ENCODE results near the gene TMEM255B.
"Not testable (repeated sequence)": the region's sequence is repeated elsewhere in the genome, so short reads cannot be mapped to it uniquely, and the experiment has no call there.

TMEM255B gene

GRCh38 chr13:113777311-113778260, 18.6 kb downstream of the TMEM255B start:
- no peak overlapping the region for H3K4me3 ChIP-seq (ENCODE audit: low read depth, low read length)
- no peak for DNase-seq (ENCODE audit: low read depth)

- DNase-seq (ENCODE audit: low read depth) = no peak
- H3K4me3 ChIP-seq (ENCODE audit: low read depth, low read length) = no peak overlapping the region
Observed at GRCh38 chr13:113781571-113781970, 22.5 kb downstream of the TMEM255B start.

DNA sequence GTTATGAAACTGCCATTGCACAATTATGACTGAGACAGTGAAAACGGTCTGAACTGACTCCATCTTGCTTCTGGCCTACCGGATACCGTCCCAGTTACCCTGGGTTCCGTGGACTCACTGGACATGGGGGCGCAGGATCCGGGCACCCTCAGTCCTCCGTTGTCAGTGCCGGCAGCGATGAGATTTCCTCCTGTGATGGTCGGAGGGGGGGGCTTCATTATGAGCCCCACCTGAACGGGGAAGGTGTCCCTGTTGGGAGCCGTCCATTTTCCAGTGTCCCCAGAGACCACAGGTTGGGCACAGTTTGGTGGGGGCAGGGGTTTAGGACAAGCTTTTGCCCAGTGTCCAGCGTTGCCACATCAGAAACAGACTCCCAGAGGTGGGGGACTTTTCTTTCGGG, 23.4 kb downstream of the TMEM255B start:
- no peak for DNase-seq (ENCODE audit: low read depth)

GRCh38 chr13:113783200-113783881, 24.3 kb downstream of the TMEM255B start:
- DNase-seq (ENCODE audit: low read depth) = no peak
- no peak overlapping the region for H3K4me3 ChIP-seq (ENCODE audit: low read depth, low read length)

More for the DNA sequence above, 23.4 kb downstream of the TMEM255B start:
- H3K4me3 ChIP-seq (ENCODE audit: low read depth, low read length) = no peak overlapping the region

- DNase-seq (ENCODE audit: low read depth) = no peak
- H3K4me3 ChIP-seq (ENCODE audit: low read depth, low read length) = no peak overlapping the region
Observed at GRCh38 chr13:113783966-113784644, 25.1 kb downstream of the TMEM255B start.

- H3K4me3 ChIP-seq (ENCODE audit: low read depth, low read length) = no peak overlapping the region
- DNase-seq (ENCODE audit: low read depth) = no peak
Observed at GRCh38 chr13:113784645-113785024, 25.6 kb downstream of the TMEM255B start.

DNA sequence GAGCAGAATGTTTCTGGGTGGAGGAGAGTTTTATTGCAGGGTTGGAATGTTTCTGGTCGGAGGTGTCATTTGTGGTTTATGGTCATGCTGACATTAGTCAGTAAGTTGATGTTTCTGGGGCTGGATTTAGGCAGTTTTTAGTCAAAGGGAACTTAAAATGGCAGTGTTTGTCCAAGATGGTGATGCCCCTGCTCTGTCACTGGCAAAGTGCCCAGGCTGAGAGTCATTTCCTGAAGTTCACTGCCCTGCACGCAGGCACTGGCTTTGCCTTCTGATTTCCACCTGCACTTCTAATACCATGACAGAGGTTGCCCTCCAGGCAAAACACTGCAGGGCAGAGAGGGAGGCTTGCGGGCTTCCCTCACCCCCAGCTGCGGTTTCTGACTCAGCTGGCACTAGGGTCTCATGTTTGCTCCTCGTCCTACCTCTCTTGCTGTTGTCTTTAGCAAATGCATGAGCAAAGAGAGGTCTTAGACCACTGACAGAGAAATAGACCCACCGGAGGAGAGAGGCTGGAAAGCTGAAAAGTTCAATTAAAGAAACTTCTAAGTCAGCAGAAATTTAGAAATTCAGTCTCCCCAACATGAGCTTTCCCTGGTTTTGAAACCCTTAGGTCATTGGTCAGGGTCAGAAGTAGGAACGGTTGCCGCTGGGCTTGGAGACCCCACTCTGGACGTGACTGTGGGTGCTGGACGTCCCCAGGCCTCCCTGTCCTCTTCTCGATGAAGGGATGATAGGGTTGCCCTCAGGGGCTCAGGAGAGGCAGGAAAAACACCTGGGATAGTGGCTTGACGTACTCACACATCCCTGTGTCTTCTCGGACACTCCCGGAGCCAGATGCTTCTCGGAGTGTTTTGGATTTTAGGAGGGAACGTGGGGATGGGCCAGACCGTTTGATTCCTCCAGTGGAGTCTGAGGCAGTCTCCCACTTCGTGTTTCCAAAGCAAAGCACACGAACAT, 26.3 kb downstream of the TMEM255B start:
- DNase-seq (ENCODE audit: low read depth) = peak; percentile 40
- H3K4me3 ChIP-seq (ENCODE audit: low read depth, low read length) = no peak overlapping the region

GRCh38 chr13:113786262-113786841, 27.3 kb downstream of the TMEM255B start:
- DNase-seq (ENCODE audit: low read depth) = peak; percentile 13
- H3K4me3 ChIP-seq (ENCODE audit: low read depth, low read length) = no peak overlapping the region

GRCh38 chr13:113787694-113788093, 28.7 kb downstream of the TMEM255B start:
- DNase-seq (ENCODE audit: low read depth) = no peak
- H3K4me3 ChIP-seq (ENCODE audit: low read depth, low read length) = no peak overlapping the region

GRCh38 chr13:113788413-113789135, 29.5 kb downstream of the TMEM255B start:
- H3K4me3 ChIP-seq (ENCODE audit: low read depth, low read length) = no peak overlapping the region
- no peak for DNase-seq (ENCODE audit: low read depth)

DNA sequence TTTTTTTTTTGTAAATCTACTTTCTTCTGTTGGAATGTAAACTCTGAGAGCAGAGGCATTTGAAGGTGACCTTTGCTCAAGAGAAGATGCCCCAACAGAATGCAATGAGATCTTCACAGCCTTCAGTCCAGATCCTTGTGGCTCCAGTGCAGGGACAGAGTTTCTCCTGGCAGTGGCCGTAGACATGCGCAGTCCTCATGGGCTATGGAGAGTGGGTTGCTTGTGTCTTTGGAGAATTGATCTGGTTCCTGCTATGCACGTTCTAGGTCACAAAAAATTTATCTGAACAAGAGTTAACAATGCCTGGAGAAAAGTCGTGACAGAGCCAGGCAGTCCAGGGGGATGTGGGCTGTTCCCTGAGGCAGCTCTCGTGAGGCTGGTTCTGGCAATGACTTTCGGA, 30.1 kb downstream of the TMEM255B start:
- DNase-seq (ENCODE audit: low read depth) = no peak
- H3K4me3 ChIP-seq (ENCODE audit: low read depth, low read length) = no peak overlapping the region

DNA sequence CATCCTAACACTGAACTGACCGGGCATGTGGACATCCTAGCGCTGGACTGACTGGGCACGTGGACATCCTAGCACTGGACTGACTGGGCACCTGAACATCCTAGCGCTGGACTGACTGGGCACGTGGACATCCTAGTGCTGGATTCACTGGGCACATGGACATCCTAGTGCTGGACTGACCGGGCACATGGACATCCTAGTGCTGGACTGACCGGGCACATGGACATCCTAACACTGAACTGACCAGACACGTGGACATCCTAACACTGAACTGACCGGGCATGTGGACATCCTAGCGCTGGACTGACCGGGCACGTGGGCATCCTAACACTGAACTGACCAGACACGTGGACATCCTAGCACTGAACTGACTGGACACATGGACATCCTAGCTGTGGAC, 30.9 kb downstream of the TMEM255B start:
- DNase-seq (ENCODE audit: low read depth); H3K4me3 ChIP-seq (ENCODE audit: low read depth, low read length): not testable (repeated sequence)

- H3K4me3 ChIP-seq (ENCODE audit: low read depth, low read length) = no peak overlapping the region
- no peak for DNase-seq (ENCODE audit: low read depth)
Observed at GRCh38 chr13:113791226-113791625, 32.2 kb downstream of the TMEM255B start.

- DNase-seq (ENCODE audit: low read depth) = no peak
- no peak overlapping the region for H3K4me3 ChIP-seq (ENCODE audit: low read depth, low read length)
Observed at GRCh38 chr13:113791761-113792160, 32.7 kb downstream of the TMEM255B start.

DNA sequence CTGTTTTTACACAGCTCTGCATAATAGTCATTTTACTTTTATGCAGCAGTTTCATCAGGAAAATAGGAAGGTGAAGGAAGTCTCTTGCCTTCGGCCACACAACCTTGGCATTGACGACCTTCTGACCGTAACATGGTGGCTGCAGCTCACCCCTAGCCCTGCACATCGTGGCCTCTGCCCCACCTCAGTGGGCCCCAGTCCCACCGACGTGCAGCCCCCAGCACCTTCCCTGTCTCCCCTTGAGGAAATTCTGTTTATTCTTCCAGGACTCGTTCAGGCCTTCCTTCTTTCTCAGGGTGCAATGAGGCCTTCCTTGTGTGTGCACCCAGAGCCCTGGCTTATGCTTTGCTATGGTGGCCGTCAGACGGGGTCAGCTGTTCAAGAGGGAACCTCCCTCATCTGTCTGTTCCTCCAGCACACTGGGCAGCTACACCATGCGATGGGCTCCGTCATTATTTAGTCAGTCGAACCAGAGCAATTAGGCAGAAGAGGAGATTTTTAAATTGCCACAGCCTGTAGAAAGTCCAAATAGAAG, 33.3 kb downstream of the TMEM255B start:
- no peak for DNase-seq (ENCODE audit: low read depth)
- no peak overlapping the region for H3K4me3 ChIP-seq (ENCODE audit: low read depth, low read length)

- H3K4me3 ChIP-seq (ENCODE audit: low read depth, low read length) = no peak overlapping the region
- DNase-seq (ENCODE audit: low read depth) = no peak
Observed at GRCh38 chr13:113792886-113793717, 34.1 kb downstream of the TMEM255B start.

DNA sequence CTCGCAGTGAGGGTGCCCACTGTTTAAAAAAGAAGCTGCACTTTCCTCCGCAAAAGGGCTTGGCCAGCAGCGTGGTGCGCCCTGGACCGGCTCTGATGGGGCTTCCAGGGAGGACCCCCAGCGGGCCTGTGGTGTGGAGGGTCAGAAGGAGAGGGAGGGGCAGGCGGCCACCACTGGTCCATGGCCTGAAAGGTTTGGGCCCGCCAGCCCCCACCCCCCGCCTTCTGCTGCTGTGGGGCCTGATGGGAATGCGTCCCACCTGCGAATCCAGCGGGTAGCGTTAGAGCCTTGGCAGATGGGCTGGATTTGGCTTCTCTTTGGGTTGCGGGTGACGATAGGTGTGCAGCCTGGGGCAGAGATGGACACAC, 34.7 kb downstream of the TMEM255B start:
- DNase-seq (ENCODE audit: low read depth) = no peak
- H3K4me3 ChIP-seq (ENCODE audit: low read depth, low read length) = no peak overlapping the region
